ENCODE data around the gene ABCD1. TPM values are rescaled to one million over a fixed set of nuclear protein-coding genes. Genes with fewer than 3 reads are reported as not detected.

Gene ABCD1
- total RNA-seq, 4 donors from 2014 or later, result 13.0 to 36.6 (median 15.0) TPM

GRCh38 chrX:153734871-153735270, 10.2 kb downstream of the ABCD1 start:
- H3K36me3 ChIP-seq, result peaks cover 0 to 21% (median 0%) of the 10 kb centered on the region in 3 donors
- WGBS, 2 donors, result 74 to 78% methylated on average over 2 of the region's 2 CpGs
- no peaks in the 10 kb centered on the region for H3K9me3 ChIP-seq
- no peak overlapping the region for H3K27ac ChIP-seq
- no peaks in the 10 kb centered on the region for H3K27me3 ChIP-seq
- H3K4me3 ChIP-seq, result no peak overlapping the region
- TF ChIP-seq CTCF (IDR thresholded peaks at IDR 0.05), result no peak
- no peak for TF ChIP-seq POLR2A (IDR thresholded peaks at IDR 0.05)
- TF ChIP-seq EP300 (IDR thresholded peaks at IDR 0.05), result no peak
- no peak for DNase-seq (ENCODE audit: low spot score in 2 of 2)
- H3K4me1 ChIP-seq, result no peaks in the 10 kb centered on the region

- Histone ChIP-seq H3K9me3 (no peaks in the 10 kb centered on the region), H3K4me3 (no peak overlapping the region), H3K36me3 (peaks cover 0 to 17% (median 0%) of the 10 kb centered on the region in 3 donors), H3K27ac (no peak overlapping the region), H3K4me1 (no peaks in the 10 kb centered on the region), H3K27me3 (no peaks in the 10 kb centered on the region)
- DNase-seq (ENCODE audit: low spot score in 2 of 2), result no peak
- 79 to 85% methylated on average over 9 of the region's 9 CpGs for WGBS, 2 donors
- TF ChIP-seq EP300 (IDR thresholded peaks at IDR 0.05) (no peak), POLR2A (IDR thresholded peaks at IDR 0.05) (no peak), CTCF (IDR thresholded peaks at IDR 0.05) (no peak)
Measured at GRCh38 chrX:153735274-153735673, 10.6 kb downstream of the ABCD1 start.

DNA sequence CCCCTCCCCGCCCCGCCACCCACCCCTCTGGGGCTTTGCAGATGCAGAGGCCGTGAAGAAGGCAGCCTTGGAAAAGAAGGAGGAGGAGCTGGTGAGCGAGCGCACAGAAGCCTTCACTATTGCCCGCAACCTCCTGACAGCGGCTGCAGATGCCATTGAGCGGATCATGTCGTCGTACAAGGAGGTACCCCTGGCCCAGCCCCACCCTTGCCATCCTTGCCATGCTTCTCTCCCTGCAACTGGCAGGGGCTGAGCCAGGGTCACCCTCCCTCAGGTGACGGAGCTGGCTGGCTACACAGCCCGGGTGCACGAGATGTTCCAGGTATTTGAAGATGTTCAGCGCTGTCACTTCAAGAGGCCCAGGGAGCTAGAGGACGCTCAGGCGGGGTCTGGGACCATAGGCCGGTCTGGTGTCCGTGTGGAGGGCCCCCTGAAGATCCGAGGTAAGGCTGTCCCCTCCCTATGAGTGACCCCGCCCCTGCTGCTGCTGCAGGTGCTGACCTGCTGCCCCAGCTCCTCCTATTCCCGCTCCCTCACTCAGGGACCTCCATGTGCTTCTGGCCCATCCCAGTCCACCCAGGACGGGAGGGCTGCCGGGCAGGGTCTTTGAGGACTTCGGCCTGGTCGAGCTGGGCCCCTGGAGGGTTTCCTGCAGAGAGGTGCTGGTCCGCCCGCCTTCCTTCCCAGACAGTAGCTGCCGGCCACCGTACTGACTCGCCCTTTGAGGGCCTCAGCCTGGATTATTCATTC, 11.6 kb downstream of the ABCD1 start:
- no peaks in the 10 kb centered on the region for H3K4me1 ChIP-seq
- TF ChIP-seq POLR2A (IDR thresholded peaks at IDR 0.05) (no peak), EP300 (IDR thresholded peaks at IDR 0.05) (no peak), CTCF (IDR thresholded peaks at IDR 0.05) (no peak)
- H3K27ac ChIP-seq, result no peak overlapping the region
- H3K36me3 ChIP-seq, result peaks cover 0 to 22% (median 0%) of the 10 kb centered on the region in 3 donors
- WGBS, 2 donors, result 88 to 89% methylated on average over 18 to 30 of the region's 30 CpGs
- H3K4me3 ChIP-seq, result no peak overlapping the region
- no peaks in the 10 kb centered on the region for H3K27me3 ChIP-seq
- no peaks in the 10 kb centered on the region for H3K9me3 ChIP-seq
- no peak for DNase-seq (ENCODE audit: low spot score in 2 of 2)

GRCh38 chrX:153736871-153737441, 12.3 kb downstream of the ABCD1 start:
- DNase-seq (ENCODE audit: low spot score in 2 of 2), result no peak
- H3K4me1 ChIP-seq, result no peaks in the 10 kb centered on the region
- no peak overlapping the region for H3K4me3 ChIP-seq
- no peaks in the 10 kb centered on the region for H3K9me3 ChIP-seq
- H3K27me3 ChIP-seq, result no peaks in the 10 kb centered on the region
- no peak for TF ChIP-seq EP300 (IDR thresholded peaks at IDR 0.05)
- no peak for TF ChIP-seq POLR2A (IDR thresholded peaks at IDR 0.05)
- no peak for TF ChIP-seq CTCF (IDR thresholded peaks at IDR 0.05)
- H3K27ac ChIP-seq, result no peak overlapping the region
- peaks cover 0 to 22% (median 0%) of the 10 kb centered on the region in 3 donors for H3K36me3 ChIP-seq
- 55 to 71% methylated on average over 2 to 13 of the region's 15 CpGs for WGBS, 2 donors

DNA sequence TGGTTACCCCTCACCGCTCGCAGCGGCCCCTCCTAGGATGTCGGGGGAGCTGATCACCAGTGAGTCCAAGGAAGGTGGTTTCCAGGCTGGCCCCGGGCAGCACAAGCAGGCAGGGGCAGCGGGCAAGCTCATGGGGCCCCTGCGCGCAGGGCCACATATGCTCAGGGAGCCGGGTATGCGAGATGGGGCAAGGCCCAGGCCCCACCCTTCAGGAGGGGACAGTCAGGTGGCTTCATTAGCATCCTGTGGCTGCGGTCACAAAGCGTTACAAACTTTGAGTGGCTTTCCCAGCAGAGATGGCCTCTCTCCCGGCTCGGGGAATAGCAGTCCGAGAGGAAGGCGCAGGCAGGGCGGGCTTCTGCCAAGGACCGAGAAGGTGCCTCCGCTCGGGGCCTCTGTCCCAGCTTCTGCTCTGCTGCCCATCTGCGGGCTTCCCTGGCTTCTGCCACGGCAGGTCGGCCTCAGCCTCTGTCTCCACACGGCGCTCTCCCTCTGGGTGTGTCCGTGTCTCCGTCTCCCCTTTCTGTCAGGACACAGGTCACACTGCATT, 13.5 kb downstream of the ABCD1 start:
- Histone ChIP-seq H3K9me3 (no peaks in the 10 kb centered on the region), H3K4me3 (no peak overlapping the region), H3K27ac (no peak overlapping the region), H3K27me3 (no peaks in the 10 kb centered on the region), H3K36me3 (peaks cover 0 to 22% (median 0%) of the 10 kb centered on the region in 3 donors), H3K4me1 (peaks cover 0 to 2% (median 0%) of the 10 kb centered on the region in 4 donors)
- WGBS, 2 donors, result 93% methylated on average over 13 to 22 of the region's 27 CpGs
- TF ChIP-seq EP300 (IDR thresholded peaks at IDR 0.05), result no peak
- no peak for TF ChIP-seq POLR2A (IDR thresholded peaks at IDR 0.05)
- no peak for TF ChIP-seq CTCF (IDR thresholded peaks at IDR 0.05)
- DNase-seq (ENCODE audit: low spot score in 2 of 2), result no peak

All from tibial nerve (tissue), 4 donors.